WTC11 (cell line): ENCODE data around the gene CORO1C.

Experiments used
- ATF3 ChIP-seq: sonication (generic); formaldehyde crosslinking; conservative IDR thresholded peaks from 2 replicates; pipeline ENCODE4 v1.8.1; 2022; ENCODE audit warnings: mild to moderate bottlenecking, missing genetic modification reagents
- CREM ChIP-seq: sonication (generic); formaldehyde crosslinking; IDR thresholded peaks from 2 replicates; pipeline ENCODE4 v1.8.1; 2022; ENCODE audit warnings: mild to moderate bottlenecking, missing genetic modification reagents, moderate library complexity
- CTCF ChIP-seq: fragments of 200-600 bp; IDR thresholded peaks from 2 replicates; pipeline ENCODE4 v1.8.0; 2022; ENCODE audit warnings: antibody characterized with exemption
- FOXP4 ChIP-seq: sonication (generic); formaldehyde crosslinking; IDR thresholded peaks from 2 replicates; pipeline ENCODE4 v1.8.0; 2022; ENCODE audit warnings: mild to moderate bottlenecking, missing genetic modification reagents
- JUN ChIP-seq: sonication (generic); formaldehyde crosslinking; IDR thresholded peaks from 2 replicates; pipeline ENCODE4 v1.8.0; 2023; ENCODE audit warnings: mild to moderate bottlenecking, missing genetic modification reagents
- MAX ChIP-seq: sonication (generic); formaldehyde crosslinking; IDR thresholded peaks from 2 replicates; pipeline ENCODE4 v1.8.0; 2022; ENCODE audit warnings: mild to moderate bottlenecking, missing genetic modification reagents
- RELA ChIP-seq: sonication (generic); formaldehyde crosslinking; IDR thresholded peaks from 2 replicates; pipeline ENCODE4 v1.8.1; 2022; ENCODE audit warnings: missing genetic modification reagents, mild to moderate bottlenecking, borderline replicate concordance
- STAT6 ChIP-seq: sonication (generic); formaldehyde crosslinking; conservative IDR thresholded peaks from 2 replicates; pipeline ENCODE4 v1.8.1; 2023; ENCODE audit warnings: mild to moderate bottlenecking, low read depth, missing genetic modification reagents, moderate library complexity
- ZNF121 ChIP-seq: sonication (generic); formaldehyde crosslinking; IDR thresholded peaks from 2 replicates; pipeline ENCODE4 v1.8.0; 2023; ENCODE audit warnings: missing genetic modification reagents
- ZNF317 ChIP-seq: sonication (generic); formaldehyde crosslinking; IDR thresholded peaks from 2 replicates; pipeline ENCODE4 v1.8.1; 2023; ENCODE audit warnings: low read depth, mild to moderate bottlenecking, moderate library complexity, missing genetic modification reagents, borderline replicate concordance

GRCh38 chr12:108649126-108649525, 82.2 kb downstream of the CORO1C start:
- no peak for TF ChIP-seq ZNF317 (CRISPR knock-in tag)
- TF ChIP-seq CTCF, result no peak
- no peak for TF ChIP-seq ATF3 (CRISPR knock-in tag)
- TF ChIP-seq FOXP4 (CRISPR knock-in tag), result no peak
- no peak for TF ChIP-seq MAX (CRISPR knock-in tag)
- TF ChIP-seq JUN (CRISPR knock-in tag), result no peak
- TF ChIP-seq STAT6, result no peak
- TF ChIP-seq ZNF121 (CRISPR knock-in tag), result no peak
- TF ChIP-seq RELA (CRISPR knock-in tag), result no peak
- no peak for TF ChIP-seq CREM (CRISPR knock-in tag)
